NOMO-1 (cell line): ENCODE data around the gene CCBE1.
"Not testable (repeated sequence)": the region's sequence is repeated elsewhere in the genome, so short reads cannot be mapped to it uniquely, and the experiment has no call there.

Experiments used
- DNase-seq, 2 experiments: peaks; one replicate each; lab custom pipeline; 2025; ENCODE audit not compliant: unreplicated experiment in 2 of 2; lab: John Stamatoyannopoulos, UW

CCBE1 gene

GRCh38 chr18:59697236-59697932, at the start of gene CCBE1:
TSS of gene CCBE1 (minus strand) at chr18:59697423.
- no peak for DNase-seq

- DNase-seq: no peak
Measured at GRCh38 chr18:59744271-59744721, 47.1 kb upstream of the CCBE1 start.

GRCh38 chr18:59743566-59743965, 46.3 kb upstream of the CCBE1 start:
- DNase-seq: no peak

- no peak for DNase-seq
Measured at GRCh38 chr18:59742325-59743111, 45.3 kb upstream of the CCBE1 start.

GRCh38 chr18:59740141-59740540, 42.9 kb upstream of the CCBE1 start:
- no peak for DNase-seq

- DNase-seq: no peak
Measured at GRCh38 chr18:59737776-59738300, 40.6 kb upstream of the CCBE1 start.

GRCh38 chr18:59737335-59737734, 40.1 kb upstream of the CCBE1 start:
- DNase-seq: not testable (repeated sequence)

GRCh38 chr18:59736061-59736460, 38.8 kb upstream of the CCBE1 start:
- no peak for DNase-seq

- no peak for DNase-seq
Measured at GRCh38 chr18:59735269-59735860, 38.1 kb upstream of the CCBE1 start.

GRCh38 chr18:59733421-59733820, 36.2 kb upstream of the CCBE1 start:
- DNase-seq: no peak

- DNase-seq: no peak
Measured at GRCh38 chr18:59730896-59731295, 33.7 kb upstream of the CCBE1 start.

- no peak for DNase-seq
Measured at GRCh38 chr18:59729781-59730180, 32.6 kb upstream of the CCBE1 start.

- DNase-seq: no peak
Measured at GRCh38 chr18:59728816-59729215, 31.6 kb upstream of the CCBE1 start.

- DNase-seq: no peak
Measured at GRCh38 chr18:59725142-59725541, 27.9 kb upstream of the CCBE1 start.

- no peak for DNase-seq
Measured at GRCh38 chr18:59724103-59724502, 26.9 kb upstream of the CCBE1 start.

- no peak for DNase-seq
Measured at GRCh38 chr18:59721931-59722330, 24.7 kb upstream of the CCBE1 start.

- DNase-seq: no peak
Measured at GRCh38 chr18:59721211-59721610, 24.0 kb upstream of the CCBE1 start.

GRCh38 chr18:59719544-59720181, 22.4 kb upstream of the CCBE1 start:
- no peak for DNase-seq

- no peak for DNase-seq
Measured at GRCh38 chr18:59718464-59719157, 21.4 kb upstream of the CCBE1 start.

GRCh38 chr18:59718108-59718463, 20.9 kb upstream of the CCBE1 start:
- DNase-seq: no peak

- no peak for DNase-seq
Measured at GRCh38 chr18:59717291-59717690, 20.1 kb upstream of the CCBE1 start.
